RWPE2 (cell line): Measurements from ENCODE around the gene CYBRD1.
"Not testable (repeated sequence)": the region's sequence is repeated elsewhere in the genome, so short reads cannot be mapped to it uniquely, and the experiment has no call there.

Experiments
- ATAC-seq: fragments of 200-7000 bp; cut with Tn5 transposase; 3 replicates; pipeline ENCODE4 v1.9.1; 2021; ENCODE audit warnings: low read depth
- DNase-seq: peaks from one replicate; pipeline ENCODE4 v3.0.0-alpha.2; 2020; ENCODE audit warnings: low spot score
- H3K27ac ChIP-seq: fragments of 450-650 bp; 2 replicates; pipeline ENCODE4 v1.5.1; 2017; ENCODE audit warnings: mild to moderate bottlenecking; ENCODE audit not compliant: poor library complexity, severe bottlenecking
- H3K27me3 ChIP-seq: fragments of 250-450 bp; sonication (Bioruptor Pico); 2 replicates; pipeline ENCODE4 v1.5.1; 2021; ENCODE audit warnings: mild to moderate bottlenecking, moderate library complexity; ENCODE audit not compliant: insufficient read depth, poor library complexity, severe bottlenecking
- H3K36me3 ChIP-seq: fragments of 250-450 bp; sonication (Bioruptor Pico); 2 replicates; pipeline ENCODE4 v1.5.1; 2020; ENCODE audit warnings: low read depth, mild to moderate bottlenecking, moderate library complexity
- H3K4me1 ChIP-seq: fragments of 250-450 bp; sonication (Bioruptor Pico); 2 replicates; pipeline ENCODE4 v1.5.1; 2021; ENCODE audit warnings: mild to moderate bottlenecking, moderate library complexity; ENCODE audit not compliant: insufficient read depth, poor library complexity, severe bottlenecking
- H3K4me3 ChIP-seq: fragments of 250-450 bp; sonication (Bioruptor Pico); 2 replicates; pipeline ENCODE4 v1.5.1; 2021; ENCODE audit warnings: mild to moderate bottlenecking, moderate library complexity; ENCODE audit not compliant: severe bottlenecking
- H3K9me3 ChIP-seq: fragments of 250-450 bp; sonication (Bioruptor Pico); 2 replicates; pipeline ENCODE4 v1.5.1; 2021; ENCODE audit warnings: mild to moderate bottlenecking, moderate library complexity; ENCODE audit not compliant: severe bottlenecking
- TF ChIP-seq, protein P1 (sequence below): fragments of 450-650 bp; IDR thresholded peaks from one replicate; pipeline ENCODE4 v1.5.1; 2017; ENCODE audit warnings: mild to moderate bottlenecking, moderate library complexity; ENCODE audit not compliant: poor library complexity, severe bottlenecking

CYBRD1 gene

DNA sequence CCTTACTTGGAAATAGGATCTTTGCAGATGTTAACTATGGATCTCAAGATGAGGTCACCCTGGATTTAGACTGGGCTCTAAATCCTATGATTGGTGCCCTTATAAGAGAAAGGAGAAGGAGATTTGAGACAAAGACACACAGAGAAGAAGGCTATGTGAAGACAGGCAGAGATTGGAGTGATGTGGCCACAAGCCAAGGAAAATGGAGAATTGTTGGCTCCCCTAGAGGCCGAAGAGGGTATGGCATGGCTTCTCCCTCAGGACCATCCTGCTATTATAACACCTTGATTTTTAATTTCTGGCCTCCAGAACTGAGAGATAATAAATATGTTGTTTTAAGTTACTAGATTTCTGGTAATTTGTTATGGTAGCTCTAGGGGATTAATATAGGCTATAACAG is 7.6 kb downstream of the CYBRD1 start:
- Histone ChIP-seq H3K4me3 (no peak overlapping the region), H3K27ac (no peak overlapping the region), H3K36me3 (no peaks in the 10 kb centered on the region), H3K9me3 (no peaks in the 10 kb centered on the region), H3K4me1 (no peaks in the 10 kb centered on the region), H3K27me3 (no peaks in the 10 kb centered on the region)
- TF ChIP-seq, protein P1, sequence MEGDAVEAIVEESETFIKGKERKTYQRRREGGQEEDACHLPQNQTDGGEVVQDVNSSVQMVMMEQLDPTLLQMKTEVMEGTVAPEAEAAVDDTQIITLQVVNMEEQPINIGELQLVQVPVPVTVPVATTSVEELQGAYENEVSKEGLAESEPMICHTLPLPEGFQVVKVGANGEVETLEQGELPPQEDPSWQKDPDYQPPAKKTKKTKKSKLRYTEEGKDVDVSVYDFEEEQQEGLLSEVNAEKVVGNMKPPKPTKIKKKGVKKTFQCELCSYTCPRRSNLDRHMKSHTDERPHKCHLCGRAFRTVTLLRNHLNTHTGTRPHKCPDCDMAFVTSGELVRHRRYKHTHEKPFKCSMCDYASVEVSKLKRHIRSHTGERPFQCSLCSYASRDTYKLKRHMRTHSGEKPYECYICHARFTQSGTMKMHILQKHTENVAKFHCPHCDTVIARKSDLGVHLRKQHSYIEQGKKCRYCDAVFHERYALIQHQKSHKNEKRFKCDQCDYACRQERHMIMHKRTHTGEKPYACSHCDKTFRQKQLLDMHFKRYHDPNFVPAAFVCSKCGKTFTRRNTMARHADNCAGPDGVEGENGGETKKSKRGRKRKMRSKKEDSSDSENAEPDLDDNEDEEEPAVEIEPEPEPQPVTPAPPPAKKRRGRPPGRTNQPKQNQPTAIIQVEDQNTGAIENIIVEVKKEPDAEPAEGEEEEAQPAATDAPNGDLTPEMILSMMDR: peak; percentile 43
- ATAC-seq: no peak
- no peak for DNase-seq

DNA sequence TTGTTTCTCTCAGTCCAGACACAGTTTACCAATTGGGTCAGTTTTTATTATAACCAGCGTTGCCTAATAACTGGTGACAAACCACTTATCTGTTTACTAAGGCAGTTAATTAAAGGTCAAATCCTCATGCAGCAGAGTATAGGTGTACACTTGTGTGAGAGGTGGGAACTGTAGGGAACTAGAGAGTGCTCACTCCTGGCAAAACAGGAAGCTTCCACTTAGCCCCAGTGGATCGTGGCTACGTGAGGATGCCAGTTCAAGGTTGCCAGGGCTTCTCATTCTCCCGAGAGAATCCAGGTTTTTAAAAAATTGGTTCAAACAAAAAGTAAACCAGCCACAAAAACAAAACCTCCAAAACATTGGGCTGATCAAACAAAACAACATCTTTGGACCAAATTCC is 8.1 kb downstream of the CYBRD1 start:
- Histone ChIP-seq H3K9me3 (no peaks in the 10 kb centered on the region), H3K36me3 (no peaks in the 10 kb centered on the region), H3K27me3 (no peaks in the 10 kb centered on the region), H3K4me3 (no peak overlapping the region), H3K4me1 (no peaks in the 10 kb centered on the region), H3K27ac (no peak overlapping the region)
- TF ChIP-seq, protein P1: no peak
- ATAC-seq: no peak
- DNase-seq: no peak

DNA sequence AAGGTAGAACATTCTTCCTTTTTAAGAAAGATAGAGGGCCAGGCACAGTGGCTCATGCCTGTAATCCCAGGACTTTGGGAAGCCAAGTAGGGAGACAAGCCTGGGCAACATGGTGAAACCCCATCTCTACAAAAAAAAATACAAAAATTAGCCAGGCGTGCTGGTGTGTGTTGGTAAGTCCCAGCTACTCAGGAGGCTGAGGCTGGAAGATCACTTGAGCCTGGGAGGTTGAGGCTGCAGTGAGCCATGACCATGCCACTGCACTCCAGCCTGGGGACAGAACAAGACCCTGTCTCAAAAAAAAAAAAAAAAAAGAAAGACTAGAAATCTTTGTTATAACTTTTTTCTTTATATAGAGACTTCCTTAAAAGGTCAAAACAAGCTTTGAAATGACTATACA is 8.6 kb downstream of the CYBRD1 start:
- ATAC-seq, H3K4me1 ChIP-seq, H3K27ac ChIP-seq, H3K4me3 ChIP-seq, DNase-seq, H3K36me3 ChIP-seq, H3K27me3 ChIP-seq, H3K9me3 ChIP-seq: not testable (repeated sequence)

DNA sequence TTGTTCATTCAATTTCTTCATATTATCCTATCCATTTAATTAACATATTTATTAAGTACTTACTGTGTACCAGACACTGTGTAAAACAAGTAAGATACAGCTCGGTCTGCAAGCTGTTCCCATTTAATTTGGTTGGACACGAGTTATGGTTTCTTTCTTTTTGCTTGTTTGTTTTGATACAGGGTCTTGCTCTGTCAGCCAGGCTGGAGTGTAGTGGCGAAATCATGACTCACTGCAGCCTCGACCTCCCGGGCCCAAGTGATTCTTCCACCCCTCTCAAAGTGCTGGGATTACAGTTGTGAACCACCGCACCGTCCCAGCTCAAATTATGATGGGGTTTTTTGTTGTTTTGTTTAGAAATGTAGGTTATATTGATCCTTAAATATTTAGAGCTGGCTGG is 9.0 kb downstream of the CYBRD1 start:
- no peaks in the 10 kb centered on the region for H3K9me3 ChIP-seq
- H3K36me3 ChIP-seq: no peaks in the 10 kb centered on the region
- ATAC-seq (no peak), DNase-seq (no peak)
- H3K4me3 ChIP-seq: no peak overlapping the region
- no peak overlapping the region for H3K27ac ChIP-seq
- H3K4me1 ChIP-seq: no peaks in the 10 kb centered on the region
- TF ChIP-seq, protein P1: no peak
- H3K27me3 ChIP-seq: no peaks in the 10 kb centered on the region

DNA sequence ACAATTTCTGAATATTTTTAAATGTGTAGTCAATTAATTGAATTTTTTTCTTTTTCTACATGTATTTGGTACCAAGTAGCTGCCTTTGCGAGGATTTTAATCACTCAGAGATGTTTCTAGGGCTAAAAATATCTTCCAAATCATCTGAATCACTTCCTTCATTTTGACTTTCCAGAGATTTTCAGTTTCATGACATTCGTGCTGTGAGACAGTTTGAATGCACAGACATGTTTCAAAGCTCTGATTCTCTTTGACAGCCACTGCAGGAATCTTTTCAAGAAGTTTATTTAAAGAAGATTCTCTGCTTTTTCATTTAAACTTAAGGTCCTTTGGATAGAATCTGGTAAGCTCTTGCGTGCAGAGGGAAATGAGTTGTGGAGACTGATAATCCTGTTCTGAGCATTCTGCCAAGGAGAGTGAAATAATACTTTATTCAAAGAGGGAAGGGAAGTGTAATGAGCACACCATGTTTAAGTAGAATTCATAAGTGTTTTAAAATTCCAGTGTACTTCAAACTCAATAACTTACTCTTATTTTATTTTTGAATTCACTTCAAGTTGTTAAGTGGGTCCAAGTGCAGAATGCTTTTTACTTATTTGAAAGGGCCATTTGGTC is 9.7 kb downstream of the CYBRD1 start:
- DNase-seq (no peak), ATAC-seq (no peak)
- H3K36me3 ChIP-seq: no peaks in the 10 kb centered on the region
- H3K27ac ChIP-seq: no peak overlapping the region
- H3K9me3 ChIP-seq: no peaks in the 10 kb centered on the region
- no peaks in the 10 kb centered on the region for H3K27me3 ChIP-seq
- H3K4me3 ChIP-seq: no peak overlapping the region
- TF ChIP-seq, protein P1: no peak
- H3K4me1 ChIP-seq: no peaks in the 10 kb centered on the region
